ENCODE data around the gene SAMMSON.

SAMMSON gene

DNA sequence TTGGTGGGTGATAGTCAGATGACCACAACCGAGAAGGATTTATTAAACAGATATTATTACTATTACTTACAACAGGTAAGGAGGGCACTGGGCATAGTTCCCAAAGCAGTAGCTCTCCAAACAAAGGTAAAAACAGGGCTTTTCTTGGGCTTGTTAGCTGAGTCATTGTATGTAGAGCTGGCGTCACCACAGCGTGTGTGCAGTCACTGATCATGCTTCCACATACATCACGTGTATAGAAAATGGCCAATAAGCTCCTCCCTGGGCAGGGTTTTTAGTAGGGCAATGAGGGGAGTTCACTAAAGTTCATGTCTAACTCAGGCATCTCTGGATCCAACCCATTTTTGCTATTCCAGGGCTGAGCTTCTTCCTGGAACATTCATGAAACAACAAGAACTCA lies 5.8 kb upstream of the SAMMSON start:
- no peak for TF ChIP-seq CTCF (IDR thresholded peaks at IDR 0.05; ENCODE audit: borderline replicate concordance, insufficient read depth, low read depth, low read length)
- no peak overlapping the region for H3K4me3 ChIP-seq (ENCODE audit: low read depth, low read length)

- no peak overlapping the region for H3K4me3 ChIP-seq (ENCODE audit: low read depth, low read length)
Measured at GRCh38 chr3:69994919-69995318, 4.6 kb upstream of the SAMMSON start.

DNA sequence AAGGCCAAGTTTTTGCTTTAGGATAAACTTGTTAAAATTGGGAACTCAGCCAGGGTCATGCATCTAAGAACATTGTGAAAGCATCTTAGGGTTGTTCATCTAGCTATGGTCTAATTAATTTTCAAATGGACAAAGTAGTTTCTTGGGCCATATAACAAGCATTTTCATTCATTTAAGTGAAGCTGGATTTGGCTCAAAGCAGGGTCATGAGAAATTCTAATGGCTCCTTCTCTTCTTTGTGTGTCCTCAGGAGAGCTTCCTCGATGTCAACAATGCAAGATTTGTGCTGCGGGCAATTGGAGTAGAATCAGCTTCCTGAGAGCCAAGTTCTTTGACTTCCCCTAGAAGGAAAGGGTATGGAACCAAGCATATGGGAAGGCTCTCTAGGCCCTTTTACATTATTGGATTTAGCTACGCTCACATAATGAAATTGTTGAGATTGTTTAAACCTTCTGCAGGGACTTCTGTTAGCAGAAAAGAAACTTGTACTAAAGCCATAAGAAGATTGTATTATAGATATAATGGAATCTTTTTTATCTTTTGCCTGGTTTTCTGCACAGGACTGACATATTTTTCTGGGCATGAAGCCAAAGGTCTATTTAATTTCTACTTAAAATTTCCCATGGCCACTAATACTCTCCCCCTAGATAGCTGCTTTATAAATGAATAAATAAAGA lies 1.8 kb upstream of the SAMMSON start:
- no peak overlapping the region for H3K4me3 ChIP-seq (ENCODE audit: low read depth, low read length)
- TF ChIP-seq CTCF (IDR thresholded peaks at IDR 0.05; ENCODE audit: borderline replicate concordance, insufficient read depth, low read depth, low read length) = no peak

More at GRCh38 chr3:69994919-69995318, 4.6 kb upstream of the SAMMSON start:
- no peak for TF ChIP-seq CTCF (IDR thresholded peaks at IDR 0.05; ENCODE audit: borderline replicate concordance, insufficient read depth, low read depth, low read length)

GRCh38 chr3:69998759-69999139 lies 784 bp upstream of the SAMMSON start:
- no peak for TF ChIP-seq CTCF (IDR thresholded peaks at IDR 0.05; ENCODE audit: borderline replicate concordance, insufficient read depth, low read depth, low read length)
- H3K4me3 ChIP-seq (ENCODE audit: low read depth, low read length) = no peak overlapping the region

DNA sequence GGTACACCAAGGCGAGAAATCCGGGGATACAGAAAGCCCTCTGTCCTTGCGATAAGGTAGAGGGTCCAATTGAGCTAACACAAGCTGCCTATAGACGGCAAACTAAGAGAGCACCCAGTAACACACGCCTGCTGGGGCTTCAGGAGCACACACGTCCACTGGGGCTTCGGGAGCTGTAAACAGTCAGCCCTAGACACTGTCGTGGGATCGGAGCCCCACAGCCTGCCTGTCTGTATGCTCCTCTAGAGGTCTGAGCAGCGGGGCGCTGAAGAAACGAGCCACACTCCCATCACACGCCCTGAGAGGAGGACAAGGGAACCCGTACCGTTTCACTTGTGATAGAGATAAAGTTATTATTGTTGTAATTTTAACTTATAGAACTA lies 486 bp downstream of the SAMMSON start:
- TF ChIP-seq CTCF (IDR thresholded peaks at IDR 0.05; ENCODE audit: borderline replicate concordance, insufficient read depth, low read depth, low read length) = no peak
- H3K4me3 ChIP-seq (ENCODE audit: low read depth, low read length) = no peak overlapping the region

- H3K4me3 ChIP-seq (ENCODE audit: low read depth, low read length) = no peak overlapping the region
- no peak for TF ChIP-seq CTCF (IDR thresholded peaks at IDR 0.05; ENCODE audit: borderline replicate concordance, insufficient read depth, low read depth, low read length)
Measured at GRCh38 chr3:70000563-70001081, 1.1 kb downstream of the SAMMSON start.

- no peak overlapping the region for H3K4me3 ChIP-seq (ENCODE audit: low read depth, low read length)
- no peak for TF ChIP-seq CTCF (IDR thresholded peaks at IDR 0.05; ENCODE audit: borderline replicate concordance, insufficient read depth, low read depth, low read length)
Measured at GRCh38 chr3:70003119-70003518, 3.6 kb downstream of the SAMMSON start.

Measured in GM12875 (cell line).